GM18907 (cell line): ENCODE data around the gene BRD1.

ENCODE experiments used
- ATAC-seq: cut with Tn5 transposase; IDR thresholded peaks from one replicate; pipeline ENCODE4 v1.9.1; 2021; ENCODE audit warnings: mild to moderate bottlenecking, moderate library complexity; ENCODE audit not compliant: unreplicated experiment

Gene BRD1

DNA sequence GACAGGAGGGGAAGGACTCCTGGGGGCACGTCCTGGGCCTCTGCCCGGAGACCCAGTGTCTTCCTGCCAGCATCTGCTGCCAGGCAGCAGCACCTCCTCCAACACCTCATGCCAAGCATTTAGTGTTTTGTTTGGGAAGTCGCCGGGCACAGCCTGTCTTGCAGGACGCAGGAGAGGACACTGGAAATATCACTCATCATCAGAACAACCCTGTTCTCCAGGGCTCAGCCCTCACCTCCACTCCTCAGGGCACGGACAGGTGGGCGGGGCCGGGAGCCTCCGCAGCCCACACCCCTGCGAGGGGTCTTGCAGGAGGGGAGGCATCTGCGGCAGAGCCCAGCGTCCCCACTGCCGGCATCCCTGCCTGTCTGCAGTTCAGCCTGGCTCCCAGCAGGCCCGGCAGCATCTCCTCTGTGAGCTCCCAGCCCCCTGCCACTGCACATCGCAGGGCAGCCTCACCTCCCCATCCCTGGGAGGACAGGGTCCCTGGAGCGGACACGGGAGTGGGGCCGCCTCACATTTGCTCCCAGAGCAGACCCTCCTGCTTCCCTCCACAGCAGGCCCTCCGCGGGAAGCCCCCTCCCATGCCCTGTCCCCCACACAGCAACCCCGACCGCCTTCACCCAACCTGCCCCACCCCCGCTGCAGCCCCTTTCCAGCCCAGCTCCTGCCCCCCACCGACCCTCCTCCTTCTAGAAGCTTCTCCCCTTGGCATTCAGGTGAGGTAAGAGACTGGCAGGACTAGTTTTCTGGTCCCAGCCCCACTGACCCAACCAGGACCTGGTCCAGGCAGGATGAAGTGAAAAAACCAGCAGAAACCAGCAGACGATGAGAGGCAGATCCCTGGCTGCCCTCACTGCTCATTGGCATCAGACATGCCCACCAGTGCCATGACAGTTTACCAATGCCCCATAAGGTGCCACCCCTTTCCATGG is 72.7 kb downstream of the BRD1 start:
- no peak for ATAC-seq

GRCh38 chr22:49753961-49754695 is 73.5 kb downstream of the BRD1 start:
- ATAC-seq, result no peak

- ATAC-seq, result no peak
These were observed 74.3 kb downstream of the BRD1 start for GRCh38 chr22:49753276-49753890.

DNA sequence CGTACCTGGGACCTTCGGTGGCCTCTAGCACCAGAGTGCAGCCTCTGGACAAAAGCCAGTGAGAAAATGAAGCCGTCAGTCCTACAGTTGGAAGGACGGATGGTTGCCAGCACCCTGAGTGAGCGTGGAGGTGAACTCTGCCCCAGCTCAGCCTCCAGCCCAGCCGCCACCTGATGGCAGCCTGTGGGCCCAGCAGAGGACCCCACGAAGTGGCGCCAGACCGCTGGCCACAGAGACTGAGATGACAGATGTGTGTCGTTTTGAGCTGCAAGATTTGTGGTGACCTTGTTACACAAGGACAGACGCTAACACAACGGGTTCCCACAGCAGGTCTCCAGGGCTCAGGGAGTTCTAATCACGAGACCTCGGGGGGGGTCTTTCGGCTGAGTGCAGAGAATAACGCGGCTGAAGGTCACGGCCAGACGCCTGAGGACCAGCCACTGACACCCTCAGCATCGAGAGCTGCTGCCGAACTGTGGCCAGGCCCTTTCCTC is 75.0 kb downstream of the BRD1 start:
- ATAC-seq, result no peak

DNA sequence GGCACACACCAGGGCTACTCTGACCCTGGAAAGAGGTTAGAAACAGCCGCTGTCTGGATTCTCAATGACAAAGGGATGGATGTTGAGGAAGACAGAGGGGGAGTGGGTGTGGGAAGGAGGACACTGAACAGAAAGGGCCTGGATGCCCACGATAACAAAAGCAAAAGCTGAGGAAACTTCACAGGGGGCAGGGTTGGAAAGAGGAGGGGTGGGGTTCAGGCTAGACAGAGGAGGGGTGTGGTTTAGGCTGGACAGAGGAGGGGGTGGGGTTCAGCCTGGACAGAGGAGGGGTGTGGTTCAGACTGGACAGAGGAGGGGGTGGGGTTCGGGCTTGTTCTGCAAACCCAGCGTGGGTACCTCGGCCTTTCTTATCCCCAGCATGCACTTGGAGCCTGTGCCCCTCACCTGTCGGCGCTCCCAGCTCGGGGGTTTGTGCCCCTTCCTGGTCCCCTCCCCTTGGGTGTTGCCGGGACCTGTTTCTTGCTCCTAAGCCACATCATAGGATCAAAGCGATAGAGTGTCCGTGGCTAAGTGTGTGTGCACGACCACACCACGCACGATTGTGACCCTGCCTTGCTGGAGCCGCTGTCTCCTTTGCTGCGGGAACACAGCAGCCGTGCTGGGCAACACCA is 75.6 kb downstream of the BRD1 start:
- ATAC-seq, result no peak

DNA sequence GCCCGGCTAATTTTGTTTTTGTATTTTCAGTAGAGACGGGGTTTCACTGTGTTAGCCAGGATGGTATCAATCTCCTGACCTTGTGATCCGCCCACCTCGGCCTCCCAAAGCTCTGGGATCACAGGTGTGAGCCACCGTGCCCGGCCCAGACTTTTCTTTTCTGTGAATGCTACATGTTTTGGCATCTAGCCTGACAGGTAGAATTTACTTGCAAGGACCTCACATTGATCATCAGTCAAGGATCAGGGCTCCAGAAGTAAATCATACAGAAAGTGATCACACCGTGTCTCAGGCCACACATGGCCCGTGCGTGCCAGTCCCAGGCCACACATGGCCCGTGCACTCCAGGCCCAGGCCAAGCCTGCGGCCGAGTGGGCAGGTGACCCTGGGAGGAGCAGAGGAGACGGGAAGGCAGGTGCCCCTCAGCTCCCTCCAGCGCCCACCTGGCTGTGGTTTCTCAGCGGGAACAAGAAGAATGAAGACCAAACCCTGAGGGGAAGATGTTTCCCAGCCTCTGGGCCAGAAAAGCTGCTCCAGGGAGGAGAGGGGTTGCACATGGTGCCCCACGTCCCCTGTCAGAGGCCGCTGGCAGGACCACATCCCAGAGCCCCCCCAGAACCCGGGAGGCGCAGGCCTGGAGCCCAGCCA is 76.2 kb downstream of the BRD1 start:
- no peak for ATAC-seq

DNA sequence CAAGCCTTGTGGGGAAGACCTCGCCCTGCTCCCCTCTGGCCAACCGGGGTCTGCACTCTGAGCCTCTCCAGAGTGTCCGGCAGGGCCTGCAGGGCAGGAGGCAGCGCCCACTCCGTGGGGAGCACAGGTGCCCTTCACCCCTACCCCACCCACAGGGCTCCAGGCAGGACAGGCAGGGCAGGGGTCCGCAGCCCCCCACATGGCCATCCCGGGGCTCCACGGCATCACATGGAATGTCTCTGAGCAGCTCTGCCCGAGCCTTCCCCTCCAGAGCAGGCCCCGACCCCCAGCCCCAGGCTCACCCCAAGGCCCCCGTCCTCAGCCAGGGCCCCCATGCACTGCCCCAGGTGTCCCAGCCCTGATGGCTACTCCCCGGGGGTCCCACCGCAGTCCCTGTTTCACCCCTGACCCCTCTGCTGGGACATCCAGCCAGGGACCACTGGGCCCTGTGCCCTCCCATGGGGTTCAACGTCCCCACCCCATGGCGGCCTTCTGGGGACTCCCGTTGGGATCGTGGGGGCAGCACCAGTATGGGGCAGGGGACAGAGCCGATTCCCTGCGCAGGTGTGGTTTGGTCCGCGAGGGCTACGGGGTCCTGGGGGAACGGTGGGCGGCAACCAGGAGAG is 77.7 kb downstream of the BRD1 start:
- no peak for ATAC-seq

DNA sequence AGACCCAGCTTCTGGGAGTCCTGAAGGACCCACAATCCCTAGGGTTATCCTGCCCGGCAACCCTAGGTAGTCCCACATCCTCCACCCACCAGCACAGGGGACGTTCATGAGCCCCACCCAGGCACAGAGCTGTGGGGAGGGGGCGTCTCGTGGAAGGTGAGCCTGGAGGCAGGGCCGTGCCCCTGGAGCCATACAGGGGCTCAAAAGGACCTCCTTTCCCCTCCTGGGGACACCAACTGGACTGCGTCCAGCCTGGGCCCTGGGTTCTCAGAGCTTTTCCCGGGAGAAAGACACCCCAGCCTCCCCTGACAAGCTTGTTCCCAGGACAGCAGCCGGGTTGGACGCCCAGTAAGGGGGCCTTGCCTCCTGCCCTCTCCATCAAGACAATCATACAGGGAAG is 78.4 kb downstream of the BRD1 start:
- no peak for ATAC-seq

- ATAC-seq, result no peak
These were observed 79.2 kb downstream of the BRD1 start for GRCh38 chr22:49748514-49748913.

DNA sequence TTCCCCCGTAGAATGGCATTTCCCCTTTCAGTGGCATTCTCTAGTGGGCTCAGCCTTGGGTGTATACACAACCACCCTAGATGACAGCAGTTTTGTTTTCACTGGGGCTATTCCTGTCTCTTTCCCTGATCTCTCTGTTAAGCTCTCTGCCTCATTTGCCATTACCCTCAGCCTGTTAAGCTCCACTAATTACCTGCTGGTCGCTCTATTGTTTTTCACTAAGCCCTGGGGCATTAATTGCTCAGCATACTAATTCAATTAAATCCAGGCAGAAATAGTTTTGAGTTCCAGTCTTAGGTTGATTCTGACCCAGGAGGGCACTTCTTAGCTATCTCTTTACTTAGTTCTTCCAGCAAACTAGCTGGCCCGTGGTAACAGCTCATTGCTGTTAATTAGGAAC is 80.0 kb downstream of the BRD1 start:
- no peak for ATAC-seq

- ATAC-seq, result no peak
These were observed 80.5 kb downstream of the BRD1 start for GRCh38 chr22:49747130-49747529.

- ATAC-seq, result no peak
These were observed 81.6 kb downstream of the BRD1 start for GRCh38 chr22:49746065-49746464.

GRCh38 chr22:49740242-49740641 is 87.4 kb downstream of the BRD1 start:
- ATAC-seq, result no peak

DNA sequence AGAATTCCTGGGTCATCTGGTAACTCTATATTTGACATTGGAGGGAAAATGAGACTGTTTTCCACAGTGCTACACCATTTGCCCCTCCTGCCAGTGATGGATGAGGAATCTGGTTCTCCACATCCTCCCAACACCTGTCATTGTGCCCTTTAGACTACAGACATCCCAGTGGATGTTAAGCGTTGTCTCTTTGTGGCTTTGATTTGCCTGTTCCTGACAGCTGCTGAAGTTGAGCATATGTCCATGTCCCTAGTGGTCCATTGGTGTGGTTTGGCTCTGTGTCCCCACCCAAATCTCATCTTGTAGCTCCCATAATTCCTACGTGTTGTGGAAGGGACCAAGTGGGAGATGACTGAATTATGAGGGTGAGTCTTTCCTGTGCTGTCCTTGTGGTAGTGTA is 88.5 kb downstream of the BRD1 start:
- no peak for ATAC-seq

- no peak for ATAC-seq
These were observed 89.1 kb downstream of the BRD1 start for GRCh38 chr22:49738566-49738965.

DNA sequence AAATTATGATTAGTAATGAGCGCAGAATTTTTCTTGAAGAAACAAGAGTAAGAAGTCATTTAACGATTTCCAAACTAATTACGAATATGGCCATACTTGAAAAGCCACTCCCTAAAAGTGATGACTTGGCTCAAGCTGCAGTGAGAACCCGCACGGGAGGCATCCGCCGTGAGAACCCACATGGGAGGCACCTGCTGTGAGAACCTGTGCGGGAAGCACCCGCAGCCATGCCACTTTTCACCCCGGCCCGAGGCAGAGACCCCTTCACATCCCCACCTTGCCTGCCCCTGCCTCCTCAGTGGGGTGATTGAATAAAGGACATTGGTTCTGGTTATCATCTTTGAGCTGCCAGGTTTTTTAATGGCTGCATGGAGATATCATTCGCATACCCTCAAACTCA is 89.7 kb downstream of the BRD1 start:
- no peak for ATAC-seq

DNA sequence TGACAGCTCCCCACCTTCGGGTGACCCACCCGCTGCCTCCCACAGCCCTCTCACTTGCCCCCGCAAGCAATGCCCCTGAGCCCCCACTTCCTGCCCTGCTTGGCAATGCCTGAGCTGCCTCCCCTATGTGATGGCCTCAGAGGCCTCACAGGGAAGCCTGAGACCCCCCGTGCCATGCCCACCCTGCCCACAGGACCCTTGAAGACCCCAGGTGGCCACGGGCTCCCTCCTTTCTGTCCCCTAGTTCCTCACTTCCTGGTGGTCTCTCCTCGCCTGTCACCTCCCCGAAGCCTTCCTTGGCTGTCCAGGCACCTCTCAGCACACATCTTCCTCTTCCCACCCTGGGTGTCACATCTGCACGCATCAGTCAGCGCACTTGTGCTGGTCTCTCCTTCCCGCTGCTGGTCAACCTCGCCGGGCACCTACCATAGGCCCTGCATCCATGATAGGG is 90.5 kb downstream of the BRD1 start:
- no peak for ATAC-seq

DNA sequence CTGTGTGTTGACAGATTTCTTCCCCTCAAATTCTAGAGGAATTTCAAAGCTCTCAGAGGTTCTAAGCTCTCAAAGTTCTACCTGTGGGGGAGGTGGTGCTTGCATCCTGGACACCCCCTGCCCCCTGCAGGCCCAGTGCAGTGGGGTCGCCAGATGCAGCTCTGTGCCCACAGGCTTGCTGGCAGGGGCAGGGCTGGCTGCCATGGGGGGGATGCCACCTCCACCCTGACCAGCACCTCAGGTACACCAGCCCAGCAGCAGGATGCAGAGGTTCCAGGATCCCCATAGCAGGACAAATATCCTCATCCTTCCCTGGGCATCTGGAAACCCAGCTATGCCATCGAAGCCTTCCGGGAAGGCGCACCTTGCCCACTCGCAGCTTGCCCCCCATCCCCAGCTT is 91.1 kb downstream of the BRD1 start:
- no peak for ATAC-seq

- ATAC-seq, result no peak
These were observed 91.7 kb downstream of the BRD1 start for GRCh38 chr22:49735901-49736421.

- ATAC-seq, result no peak
These were observed 92.2 kb downstream of the BRD1 start for GRCh38 chr22:49735411-49735900.
